ENCODE data around the gene MCC. TPM values are rescaled to one million over a fixed set of nuclear protein-coding genes. Genes with fewer than 3 reads are reported as not detected.

MCC gene
- total RNA-seq, 4 donors from 2014 or later, result 5.1 to 22.3 (median 13.0) TPM

DNA sequence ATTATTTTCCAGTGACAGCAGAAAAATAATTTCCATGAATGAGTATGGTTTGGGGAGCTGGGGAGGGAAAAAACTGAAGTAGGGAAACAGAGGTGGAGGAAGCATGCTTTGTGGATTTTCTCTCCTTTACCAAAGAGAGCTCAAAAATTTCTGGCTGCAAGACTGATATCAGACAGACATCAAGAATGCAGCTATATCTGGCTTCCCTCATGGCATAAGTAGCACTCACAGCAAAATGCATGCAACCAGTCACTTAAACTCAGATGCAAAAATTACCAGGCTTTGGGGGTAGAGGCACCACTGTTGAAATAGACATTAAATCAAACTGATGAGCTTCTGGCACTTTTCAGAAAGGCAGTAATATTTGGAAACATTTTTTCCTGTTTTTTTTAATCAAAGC is 250.4 kb downstream of the MCC start:
- no peak overlapping the region for H3K27ac ChIP-seq
- DNase-seq, result no peak
- no peak for TF ChIP-seq POLR2A (IDR thresholded peaks at IDR 0.05)
- TF ChIP-seq, protein P1, sequence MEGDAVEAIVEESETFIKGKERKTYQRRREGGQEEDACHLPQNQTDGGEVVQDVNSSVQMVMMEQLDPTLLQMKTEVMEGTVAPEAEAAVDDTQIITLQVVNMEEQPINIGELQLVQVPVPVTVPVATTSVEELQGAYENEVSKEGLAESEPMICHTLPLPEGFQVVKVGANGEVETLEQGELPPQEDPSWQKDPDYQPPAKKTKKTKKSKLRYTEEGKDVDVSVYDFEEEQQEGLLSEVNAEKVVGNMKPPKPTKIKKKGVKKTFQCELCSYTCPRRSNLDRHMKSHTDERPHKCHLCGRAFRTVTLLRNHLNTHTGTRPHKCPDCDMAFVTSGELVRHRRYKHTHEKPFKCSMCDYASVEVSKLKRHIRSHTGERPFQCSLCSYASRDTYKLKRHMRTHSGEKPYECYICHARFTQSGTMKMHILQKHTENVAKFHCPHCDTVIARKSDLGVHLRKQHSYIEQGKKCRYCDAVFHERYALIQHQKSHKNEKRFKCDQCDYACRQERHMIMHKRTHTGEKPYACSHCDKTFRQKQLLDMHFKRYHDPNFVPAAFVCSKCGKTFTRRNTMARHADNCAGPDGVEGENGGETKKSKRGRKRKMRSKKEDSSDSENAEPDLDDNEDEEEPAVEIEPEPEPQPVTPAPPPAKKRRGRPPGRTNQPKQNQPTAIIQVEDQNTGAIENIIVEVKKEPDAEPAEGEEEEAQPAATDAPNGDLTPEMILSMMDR (IDR thresholded peaks at IDR 0.05), result no peak
- H3K36me3 ChIP-seq, result no peaks in the 10 kb centered on the region
- peaks cover 0 to 6% of the 10 kb centered on the region in 2 donors for H3K4me1 ChIP-seq
- intact Hi-C loops (cut with DNase I), result no loop called here
- H3K4me3 ChIP-seq (replicated peaks in 1 of 3), result no peak overlapping the region
- no peaks in the 10 kb centered on the region for H3K27me3 ChIP-seq
- no peaks in the 10 kb centered on the region for H3K9me3 ChIP-seq

DNA sequence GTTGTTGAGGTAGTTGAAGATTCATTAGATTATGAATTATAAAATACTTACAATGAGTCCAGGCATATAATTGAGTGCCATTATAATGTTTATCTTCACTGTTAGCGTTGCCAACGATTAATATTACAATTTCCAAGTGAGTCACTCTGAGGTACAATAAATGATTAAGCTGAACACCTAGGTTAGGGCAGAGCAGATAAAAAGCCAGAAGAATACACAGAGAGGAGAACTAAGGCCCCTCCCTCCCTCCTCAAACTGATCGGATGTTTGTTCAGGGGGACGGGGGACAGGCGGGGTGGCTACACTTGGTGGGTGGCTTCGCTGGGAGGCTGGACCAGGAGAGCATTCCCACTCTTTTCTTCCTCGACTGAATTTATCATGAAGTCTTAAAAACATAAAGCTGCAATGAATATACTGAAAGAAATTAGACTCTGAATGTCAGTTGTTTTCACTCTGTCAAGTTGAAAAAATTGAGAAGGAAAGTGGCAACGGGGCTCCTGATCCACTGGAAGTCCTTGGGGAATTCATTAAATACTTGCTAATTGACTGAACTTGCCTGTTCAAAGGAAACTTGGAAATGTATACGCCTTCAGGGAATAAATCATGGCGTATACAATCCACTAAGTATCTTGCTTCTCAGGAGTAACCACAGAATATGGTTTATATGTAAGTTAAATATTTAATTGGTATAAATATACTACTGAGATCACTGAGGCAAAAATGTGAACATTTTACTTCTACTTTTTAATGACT is 251.5 kb downstream of the MCC start:
- intact Hi-C loops (cut with DNase I), result no loop called here
- no peaks in the 10 kb centered on the region for H3K9me3 ChIP-seq
- no peaks in the 10 kb centered on the region for H3K36me3 ChIP-seq
- DNase-seq, result no peak
- H3K4me1 ChIP-seq, result no peaks in the 10 kb centered on the region
- H3K4me3 ChIP-seq (replicated peaks in 1 of 3), result no peak overlapping the region
- H3K27me3 ChIP-seq, result no peaks in the 10 kb centered on the region
- H3K27ac ChIP-seq, result no peak overlapping the region
- 85 to 88% methylated on average over 10 of the region's 10 CpGs for WGBS, 2 donors
- no peak for TF ChIP-seq POLR2A (IDR thresholded peaks at IDR 0.05)
- TF ChIP-seq, protein P1 (IDR thresholded peaks at IDR 0.05), result no peak

DNA sequence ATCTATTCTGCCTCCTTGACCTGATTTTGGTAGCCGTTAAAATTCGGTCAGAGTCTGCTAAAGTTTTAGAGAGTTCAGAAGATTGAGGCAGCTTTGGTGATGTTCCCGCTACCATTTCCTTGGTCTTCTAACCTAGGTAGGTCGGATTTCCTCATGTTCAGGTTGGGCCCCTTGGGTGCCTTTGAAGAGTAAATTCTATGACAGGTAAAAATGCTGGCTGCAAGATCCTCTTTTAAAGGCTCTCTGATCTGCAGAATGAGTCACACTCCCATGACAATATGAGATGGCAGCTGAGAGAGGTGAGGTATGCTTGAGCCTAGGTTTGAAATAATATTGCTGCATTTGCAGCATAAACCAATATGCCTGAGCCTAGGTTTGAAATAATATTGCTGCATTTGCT is 252.4 kb downstream of the MCC start:
- Histone ChIP-seq H3K27me3 (no peaks in the 10 kb centered on the region), H3K4me1 (no peaks in the 10 kb centered on the region), H3K9me3 (no peaks in the 10 kb centered on the region), H3K27ac (no peak overlapping the region), H3K36me3 (no peaks in the 10 kb centered on the region), H3K4me3 (replicated peaks in 1 of 3) (no peak overlapping the region)
- 97% methylated on average over 4 of the region's 4 CpGs for WGBS, 2 donors
- DNase-seq, result no peak
- TF ChIP-seq, protein P1 (IDR thresholded peaks at IDR 0.05), result no peak
- no peak for TF ChIP-seq POLR2A (IDR thresholded peaks at IDR 0.05)
- intact Hi-C loops (cut with DNase I), result no loop called here

DNA sequence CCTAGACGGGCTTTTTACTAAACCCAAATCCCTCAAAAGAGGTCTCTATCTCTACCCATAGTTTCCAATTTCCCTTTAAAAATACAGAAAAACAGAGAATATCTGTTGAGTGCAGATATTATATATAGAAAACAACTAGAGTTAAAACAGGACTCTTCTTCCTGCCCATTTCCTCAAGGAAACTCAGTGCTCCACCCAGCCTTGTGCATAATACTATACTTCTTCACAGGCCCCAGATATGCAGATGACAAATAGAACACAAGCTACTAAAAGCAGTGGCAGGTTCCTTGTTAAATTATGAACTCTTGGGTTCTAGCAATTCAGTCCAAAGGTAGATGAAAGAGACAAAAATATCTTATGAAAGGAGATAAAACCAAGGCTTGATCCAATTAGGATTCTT is 253.7 kb downstream of the MCC start:
- no peaks in the 10 kb centered on the region for H3K36me3 ChIP-seq
- intact Hi-C loops (cut with DNase I), result no loop called here
- no peak for DNase-seq
- H3K4me1 ChIP-seq, result no peaks in the 10 kb centered on the region
- no peak overlapping the region for H3K27ac ChIP-seq
- 62 to 84% methylated on average over 1 of the region's 1 CpG for WGBS, 2 donors
- H3K4me3 ChIP-seq (replicated peaks in 1 of 3), result no peak overlapping the region
- no peaks in the 10 kb centered on the region for H3K9me3 ChIP-seq
- TF ChIP-seq, protein P1 (IDR thresholded peaks at IDR 0.05), result no peak
- no peak for TF ChIP-seq POLR2A (IDR thresholded peaks at IDR 0.05)
- no peaks in the 10 kb centered on the region for H3K27me3 ChIP-seq

- H3K4me3 ChIP-seq (replicated peaks in 1 of 3), result no peak overlapping the region
- DNase-seq, result no peak
- no peaks in the 10 kb centered on the region for H3K36me3 ChIP-seq
- H3K9me3 ChIP-seq, result no peaks in the 10 kb centered on the region
- intact Hi-C loops (cut with DNase I), result no loop called here
- 91 to 98% methylated on average over 1 of the region's 1 CpG for WGBS, 2 donors
- H3K4me1 ChIP-seq, result no peaks in the 10 kb centered on the region
- H3K27me3 ChIP-seq, result no peaks in the 10 kb centered on the region
- TF ChIP-seq, protein P1 (IDR thresholded peaks at IDR 0.05), result no peak
- TF ChIP-seq POLR2A (IDR thresholded peaks at IDR 0.05), result no peak
- H3K27ac ChIP-seq, result no peak overlapping the region
Observed at GRCh38 chr5:113233606-113234005, 254.6 kb downstream of the MCC start.

Data from thyroid gland (tissue), 4 donors.